ENCODE results near the gene C1QTNF4. TPM values are rescaled to one million over a fixed set of nuclear protein-coding genes. Genes with fewer than 3 reads are reported as not detected.
"Not testable (repeated sequence)": the region's sequence is repeated elsewhere in the genome, so short reads cannot be mapped to it uniquely, and the experiment has no call there.

Gene C1QTNF4
- total RNA-seq, 1 donor from 2014 or later, result 5.6 TPM

DNA sequence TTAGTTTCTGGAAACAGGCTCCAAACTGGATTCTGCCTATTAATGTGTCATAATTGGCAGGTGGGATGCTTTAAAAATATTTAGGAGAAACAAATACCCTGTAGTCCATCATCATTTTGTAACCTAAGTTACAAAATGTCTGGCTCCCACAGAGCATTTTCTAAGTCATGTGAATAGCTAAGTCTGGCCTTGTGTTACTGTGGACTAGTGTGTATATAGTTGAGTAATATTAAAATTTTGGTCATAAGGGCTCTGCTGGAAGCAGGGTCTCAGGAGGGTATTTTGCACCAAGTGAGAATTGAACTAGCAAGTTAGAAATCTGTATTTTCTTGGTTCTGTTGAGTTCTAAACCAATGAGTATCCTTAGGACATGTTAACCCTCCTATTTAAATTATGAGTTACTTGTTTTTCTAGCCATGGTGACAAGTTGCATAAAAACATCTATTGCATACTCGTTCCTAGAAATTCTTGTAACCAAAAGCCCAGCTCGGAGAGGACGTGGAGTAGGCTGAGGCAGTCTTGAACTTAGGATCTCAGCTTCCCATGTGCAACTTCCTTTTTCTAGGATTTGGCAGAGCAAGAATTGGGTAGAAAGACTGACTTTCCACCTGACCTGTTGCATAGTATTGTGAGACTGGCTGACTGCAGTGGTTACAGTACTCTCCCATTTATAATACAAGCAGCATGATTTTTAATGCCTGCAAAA lies 23.4 kb downstream of the C1QTNF4 start:
- Mint-ChIP-seq H3K27me3 (ENCODE audit: low read depth) (no peaks in the 10 kb centered on the region), H3K27ac (no peak overlapping the region), H3K4me1 (peaks cover 9% of the 10 kb centered on the region), H3K9me3 (no peaks in the 10 kb centered on the region), H3K4me3 (no peak overlapping the region), H3K36me3 (peaks cover 25% of the 10 kb centered on the region)
- TF ChIP-seq, protein P1, sequence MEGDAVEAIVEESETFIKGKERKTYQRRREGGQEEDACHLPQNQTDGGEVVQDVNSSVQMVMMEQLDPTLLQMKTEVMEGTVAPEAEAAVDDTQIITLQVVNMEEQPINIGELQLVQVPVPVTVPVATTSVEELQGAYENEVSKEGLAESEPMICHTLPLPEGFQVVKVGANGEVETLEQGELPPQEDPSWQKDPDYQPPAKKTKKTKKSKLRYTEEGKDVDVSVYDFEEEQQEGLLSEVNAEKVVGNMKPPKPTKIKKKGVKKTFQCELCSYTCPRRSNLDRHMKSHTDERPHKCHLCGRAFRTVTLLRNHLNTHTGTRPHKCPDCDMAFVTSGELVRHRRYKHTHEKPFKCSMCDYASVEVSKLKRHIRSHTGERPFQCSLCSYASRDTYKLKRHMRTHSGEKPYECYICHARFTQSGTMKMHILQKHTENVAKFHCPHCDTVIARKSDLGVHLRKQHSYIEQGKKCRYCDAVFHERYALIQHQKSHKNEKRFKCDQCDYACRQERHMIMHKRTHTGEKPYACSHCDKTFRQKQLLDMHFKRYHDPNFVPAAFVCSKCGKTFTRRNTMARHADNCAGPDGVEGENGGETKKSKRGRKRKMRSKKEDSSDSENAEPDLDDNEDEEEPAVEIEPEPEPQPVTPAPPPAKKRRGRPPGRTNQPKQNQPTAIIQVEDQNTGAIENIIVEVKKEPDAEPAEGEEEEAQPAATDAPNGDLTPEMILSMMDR (IDR thresholded peaks at IDR 0.05; ENCODE audit: unreplicated experiment), result no peak
- no peak for DNase-seq (ENCODE audit: low spot score in 2 of 2, unreplicated experiment in 2 of 2)

DNA sequence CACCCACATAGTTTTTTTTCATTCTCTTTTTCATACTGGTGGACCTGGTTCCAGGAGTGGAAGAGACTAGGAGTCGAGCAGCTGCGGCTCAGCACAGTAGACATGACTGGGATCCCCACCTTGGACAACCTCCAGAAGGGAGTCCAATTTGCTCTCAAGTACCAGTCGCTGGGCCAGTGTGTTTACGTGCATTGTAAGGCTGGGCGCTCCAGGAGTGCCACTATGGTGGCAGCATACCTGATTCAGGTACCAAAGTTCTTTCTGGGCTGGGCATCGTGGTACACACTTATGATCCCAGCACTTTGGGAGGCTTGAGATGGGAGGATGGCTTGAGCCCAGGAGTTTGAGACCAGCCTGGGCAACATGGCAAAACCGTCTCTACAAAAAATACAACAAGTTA lies 24.6 kb downstream of the C1QTNF4 start:
- Mint-ChIP-seq H3K27ac (no peak overlapping the region), H3K27me3 (ENCODE audit: low read depth) (no peaks in the 10 kb centered on the region)
- TF ChIP-seq, protein P1 (IDR thresholded peaks at IDR 0.05; ENCODE audit: unreplicated experiment), result no peak

GRCh38 chr11:47566149-47566698 lies 28.0 kb downstream of the C1QTNF4 start:
- Mint-ChIP-seq H3K4me1 (peaks cover 12% of the 10 kb centered on the region), H3K4me3 (peak overlapping the region; percentile 78), H3K36me3 (peaks cover 10% of the 10 kb centered on the region), H3K9me3 (no peaks in the 10 kb centered on the region), H3K27ac (peak overlapping the region; percentile 81), H3K27me3 (ENCODE audit: low read depth) (no peaks in the 10 kb centered on the region)
- TF ChIP-seq, protein P1 (IDR thresholded peaks at IDR 0.05; ENCODE audit: unreplicated experiment), result no peak
- no peak for DNase-seq (ENCODE audit: low spot score in 2 of 2, unreplicated experiment in 2 of 2)

More for the DNA sequence above, 24.6 kb downstream of the C1QTNF4 start:
- Mint-ChIP-seq H3K4me3 (no peak overlapping the region), H3K36me3 (peaks cover 20% of the 10 kb centered on the region), H3K4me1 (peaks cover 12% of the 10 kb centered on the region), H3K9me3 (no peaks in the 10 kb centered on the region)
- DNase-seq (ENCODE audit: low spot score in 2 of 2, unreplicated experiment in 2 of 2), result no peak

GRCh38 chr11:47565340-47566148 lies 28.7 kb downstream of the C1QTNF4 start, which contains the start of gene PTPMT1:
Gene PTPMT1 (plus strand): TSS chr11:47565599. CDS start chr11:47565623, 24 bp downstream.
- DNase-seq (ENCODE audit: low spot score in 2 of 2, unreplicated experiment in 2 of 2), result peak; percentile 55 to 67
- Mint-ChIP-seq H3K27ac (peak within 1 kb of the TSS; percentile 81), H3K4me3 (peak within 1 kb of the TSS; percentile 78)

DNA sequence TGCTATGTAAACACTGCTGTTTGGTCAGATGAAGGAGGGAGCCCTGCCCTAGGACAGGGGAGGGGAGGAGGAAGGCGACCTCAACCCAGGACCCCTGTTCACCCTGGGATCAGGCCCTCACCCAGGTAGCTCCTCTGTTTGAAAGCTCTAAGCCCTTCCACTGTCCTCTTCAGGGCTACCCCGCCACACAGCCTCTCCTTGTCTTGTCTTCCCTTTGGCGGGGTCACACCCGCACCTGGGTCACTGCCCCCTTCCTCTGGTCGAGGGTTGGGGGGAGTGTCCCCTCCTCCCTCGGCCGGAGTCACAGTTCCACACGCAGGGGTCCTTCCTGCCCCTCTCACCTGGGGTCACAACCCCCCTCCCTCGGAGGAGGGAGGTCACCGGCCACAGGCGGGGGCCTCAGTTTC lies 29.3 kb downstream of the C1QTNF4 start:
- Mint-ChIP-seq H3K36me3 (peaks cover 6% of the 10 kb centered on the region), H3K4me3 (peak overlapping the region; percentile 78), H3K27me3 (ENCODE audit: low read depth) (no peaks in the 10 kb centered on the region), H3K9me3 (no peaks in the 10 kb centered on the region), H3K27ac (peak overlapping the region; percentile 69), H3K4me1 (peaks cover 12% of the 10 kb centered on the region)
- DNase-seq (ENCODE audit: low spot score in 2 of 2, unreplicated experiment in 2 of 2), result no peak
- TF ChIP-seq, protein P1 (IDR thresholded peaks at IDR 0.05; ENCODE audit: unreplicated experiment), result no peak

More at GRCh38 chr11:47565340-47566148, 28.7 kb downstream of the C1QTNF4 start, which contains the start of gene PTPMT1:
- Mint-ChIP-seq H3K4me1 (peaks cover 12% of the 10 kb centered on the region), H3K36me3 (peaks cover 6% of the 10 kb centered on the region), H3K9me3 (no peaks in the 10 kb centered on the region), H3K27me3 (ENCODE audit: low read depth) (no peaks in the 10 kb centered on the region)
- TF ChIP-seq, protein P1 (IDR thresholded peaks at IDR 0.05; ENCODE audit: unreplicated experiment), result no peak

DNA sequence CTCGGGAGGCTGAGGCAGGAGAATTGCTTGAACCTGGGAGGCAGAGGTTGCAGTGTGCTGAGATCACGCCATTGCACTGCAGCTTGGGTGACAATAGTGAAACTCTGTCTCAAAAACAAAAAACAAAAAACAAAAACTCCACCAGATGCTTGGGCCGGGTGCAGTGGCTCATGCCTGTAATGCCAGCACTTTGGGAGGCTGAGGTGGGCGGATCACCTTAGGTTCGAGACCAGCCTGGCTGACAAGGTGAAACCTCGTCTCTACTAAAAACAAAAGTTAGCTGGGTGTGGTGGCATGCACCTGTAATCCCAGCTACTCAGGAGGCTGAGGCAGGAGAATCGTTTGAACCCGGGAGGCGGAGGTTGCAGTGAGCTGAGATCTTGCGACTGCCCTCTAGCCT lies 29.8 kb downstream of the C1QTNF4 start:
- not testable (repeated sequence) for H3K27ac Mint-ChIP-seq; H3K9me3 Mint-ChIP-seq; DNase-seq (ENCODE audit: low spot score in 2 of 2, unreplicated experiment in 2 of 2); H3K27me3 Mint-ChIP-seq (ENCODE audit: low read depth); H3K36me3 Mint-ChIP-seq
- H3K4me1 Mint-ChIP-seq, result peaks cover 12% of the 10 kb centered on the region
- peak overlapping the region; percentile 38 for H3K4me3 Mint-ChIP-seq

GRCh38 chr11:47562393-47562792 lies 31.8 kb downstream of the C1QTNF4 start:
- H3K4me1 Mint-ChIP-seq, result peaks cover 12% of the 10 kb centered on the region
- not testable (repeated sequence) for DNase-seq (ENCODE audit: low spot score in 2 of 2, unreplicated experiment in 2 of 2); H3K27me3 Mint-ChIP-seq (ENCODE audit: low read depth); H3K9me3 Mint-ChIP-seq; H3K36me3 Mint-ChIP-seq; H3K4me3 Mint-ChIP-seq; H3K27ac Mint-ChIP-seq

All from mesothelial cell of epicardium (in vitro differentiated cells).